Lower leg skin (tissue), 4 donors: ENCODE results near the gene C17orf107. TPM values are rescaled to one million over a fixed set of nuclear protein-coding genes. Genes with fewer than 3 reads are reported as not detected.

Experiments used
- DNase-seq, 2 donors: peaks; one replicate each; pipeline ENCODE4 v3.0.0-alpha.2; 2019; ENCODE audit warnings: low spot score in 2 of 2
- H3K4me3 ChIP-seq: fragments of 200-600 bp; sonication (generic); 2 replicates; pipeline ENCODE4 v1.5.1; 2017; ENCODE audit warnings: mild to moderate bottlenecking, low read depth; ENCODE audit not compliant: poor library complexity, severe bottlenecking
- POLR2A ChIP-seq, 2 donors: fragments of 450-650 bp; IDR thresholded peaks; one replicate each; pipeline ENCODE4 v1.6.1; 2016 to 2017; ENCODE audit warnings: antibody characterized with exemption in 2 of 2, mild to moderate bottlenecking in 1 of 2, moderate library complexity in 1 of 2
- WGBS, 2 donors: methylation state at CpG; one replicate each; pipeline ENCODE4 v1.1.5; 2018; 5-methylcytosine and 5-hydroxymethylcytosine counted together
- intact Hi-C: fragments of 100-400 bp; cut with DNase I; formaldehyde crosslinking; loops from one replicate; pipeline ENCODE4 v1.15.0; 2023; ENCODE audit warnings: low total_unique reads
- total RNA-seq, 4 donors: library from RNA; depleted of rRNA; stranded (reverse); fragments of >200 nt; gene quantifications; one replicate each; pipeline ENCODE4 v1.1.0, GENCODE V29; 2016
- TF ChIP-seq, protein P1 (sequence below), 3 donors: fragments of 450-650 bp; IDR thresholded peaks; one replicate each; pipeline ENCODE4 v1.5.1; 2016; ENCODE audit warnings: antibody characterized with exemption in 3 of 3, mild to moderate bottlenecking in 3 of 3, moderate library complexity in 2 of 3

C17orf107 gene
- total RNA-seq, 4 donors from 2014 or later, result 7.0 to 13.4 (median 10.1) TPM

DNA sequence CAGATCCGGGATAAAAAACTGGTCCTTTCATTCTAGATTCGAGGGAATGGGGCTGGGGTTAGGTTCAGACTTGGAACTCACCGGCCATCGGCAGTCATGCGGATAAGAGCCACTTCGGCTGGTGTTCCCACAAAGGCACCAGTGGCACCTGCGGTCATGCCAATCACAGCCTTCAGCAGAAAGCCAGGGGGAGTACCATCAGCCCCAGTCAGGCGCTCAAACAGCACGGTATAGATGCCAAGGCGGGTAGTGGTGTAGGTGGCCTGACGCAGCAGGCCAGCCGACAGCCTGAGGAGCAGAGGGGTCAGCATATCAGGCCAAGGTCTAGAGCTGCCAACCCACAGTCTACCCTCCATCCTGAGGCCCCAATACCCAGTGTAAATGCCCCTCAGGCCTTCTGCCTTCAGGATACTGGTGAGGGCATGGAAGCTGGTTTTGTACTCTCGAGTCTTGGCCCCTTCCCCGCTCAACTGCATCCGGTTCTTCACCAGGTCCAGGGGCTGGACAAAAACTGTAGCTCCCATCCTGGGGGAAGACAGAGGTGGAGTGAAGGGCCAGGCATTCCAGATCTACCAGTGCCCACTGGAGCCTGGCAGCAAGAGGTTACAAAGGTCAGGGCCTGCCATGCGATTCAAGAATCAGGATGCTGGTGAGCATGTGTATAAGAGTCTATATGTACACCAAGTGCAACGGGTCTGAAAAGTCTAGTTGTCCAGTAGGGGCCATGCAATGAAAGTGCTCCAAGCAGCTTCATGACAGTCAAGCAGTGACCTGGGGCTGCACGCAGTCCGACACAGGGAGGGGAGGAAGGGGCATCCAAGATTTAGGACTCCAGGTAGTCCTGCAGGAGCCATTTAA, 39.6 kb downstream of the C17orf107 start:
- no peak for TF ChIP-seq POLR2A (IDR thresholded peaks at IDR 0.05)
- TF ChIP-seq, protein P1, sequence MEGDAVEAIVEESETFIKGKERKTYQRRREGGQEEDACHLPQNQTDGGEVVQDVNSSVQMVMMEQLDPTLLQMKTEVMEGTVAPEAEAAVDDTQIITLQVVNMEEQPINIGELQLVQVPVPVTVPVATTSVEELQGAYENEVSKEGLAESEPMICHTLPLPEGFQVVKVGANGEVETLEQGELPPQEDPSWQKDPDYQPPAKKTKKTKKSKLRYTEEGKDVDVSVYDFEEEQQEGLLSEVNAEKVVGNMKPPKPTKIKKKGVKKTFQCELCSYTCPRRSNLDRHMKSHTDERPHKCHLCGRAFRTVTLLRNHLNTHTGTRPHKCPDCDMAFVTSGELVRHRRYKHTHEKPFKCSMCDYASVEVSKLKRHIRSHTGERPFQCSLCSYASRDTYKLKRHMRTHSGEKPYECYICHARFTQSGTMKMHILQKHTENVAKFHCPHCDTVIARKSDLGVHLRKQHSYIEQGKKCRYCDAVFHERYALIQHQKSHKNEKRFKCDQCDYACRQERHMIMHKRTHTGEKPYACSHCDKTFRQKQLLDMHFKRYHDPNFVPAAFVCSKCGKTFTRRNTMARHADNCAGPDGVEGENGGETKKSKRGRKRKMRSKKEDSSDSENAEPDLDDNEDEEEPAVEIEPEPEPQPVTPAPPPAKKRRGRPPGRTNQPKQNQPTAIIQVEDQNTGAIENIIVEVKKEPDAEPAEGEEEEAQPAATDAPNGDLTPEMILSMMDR (IDR thresholded peaks at IDR 0.05), result no peak
- no peak for DNase-seq
- WGBS, 2 donors, result 55 to 60% methylated on average over 16 to 19 of the region's 19 CpGs
- H3K4me3 ChIP-seq, result peak overlapping the region; percentile 81
- intact Hi-C loops, result no loop called here

DNA sequence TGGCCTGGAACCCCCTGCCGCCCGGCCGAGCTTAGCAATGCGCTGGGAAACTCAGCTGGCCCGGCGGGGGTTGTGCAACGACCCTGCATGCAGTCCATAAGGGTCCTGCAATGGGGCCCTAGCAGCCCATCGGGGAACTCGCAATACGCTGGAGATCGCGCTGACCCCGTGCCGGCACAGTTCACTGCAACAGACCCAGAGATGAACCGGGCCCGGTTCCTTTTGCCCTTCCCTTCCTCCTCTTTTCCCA, 40.1 kb downstream of the C17orf107 start:
- H3K4me3 ChIP-seq, result peak overlapping the region; percentile 81
- TF ChIP-seq, protein P1 (IDR thresholded peaks at IDR 0.05), result no peak
- no peak for TF ChIP-seq POLR2A (IDR thresholded peaks at IDR 0.05)
- intact Hi-C loops, result no loop called here
- DNase-seq, result peak in 1 of 2 donors; percentile 91
- WGBS, 2 donors, result 0% methylated on average over 14 to 16 of the region's 16 CpGs

DNA sequence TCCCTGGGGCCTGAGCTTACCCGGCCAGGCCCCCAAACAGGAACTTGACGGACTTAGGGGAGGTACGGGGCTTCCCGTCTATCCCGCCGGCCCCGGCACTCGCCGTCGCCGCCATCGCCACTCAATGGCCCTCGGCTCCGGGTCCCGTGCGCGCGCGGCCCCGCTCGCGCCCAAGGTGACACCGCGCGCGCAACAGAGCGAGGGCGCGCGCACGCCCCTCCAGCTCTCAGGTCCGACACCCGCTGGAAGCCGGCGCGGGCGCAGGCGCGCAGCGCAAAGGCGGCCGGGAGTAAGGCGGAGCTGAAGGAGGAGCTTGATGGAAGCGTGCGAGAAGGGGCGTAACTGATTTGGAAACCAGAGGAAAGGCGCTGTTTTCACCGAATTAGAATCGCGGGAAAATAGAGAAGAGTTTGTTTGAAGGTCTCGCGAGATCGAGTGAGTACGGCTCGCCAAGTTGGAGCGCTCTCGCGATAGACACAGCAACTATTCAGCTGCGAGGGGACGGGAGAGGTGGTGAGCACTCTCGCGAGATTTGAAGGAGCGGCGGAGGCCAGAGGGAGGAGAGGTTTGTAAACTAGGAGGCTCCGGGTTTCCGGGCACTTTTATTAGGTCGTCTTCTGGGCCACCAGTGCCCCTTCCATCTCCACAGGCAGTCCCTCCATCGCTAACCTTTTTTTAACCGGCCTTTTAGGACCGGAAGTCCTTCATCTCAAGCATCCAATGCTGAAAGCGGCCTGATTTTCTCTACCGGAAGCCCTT, 40.6 kb downstream of the C17orf107 start, which contains the start of the genes RNF167 and SLC25A11:
RNF167 (plus strand) TSS at position 473 of the 759 bp plus-strand sequence. CDS start 642 bp downstream, outside the sequence.
SLC25A11 (minus strand) TSS at position 251 of the 759 bp plus-strand sequence; CDS start at position 115, 136 bp downstream.
- DNase-seq, result peak; percentile 98 to 99
- WGBS, 2 donors, result 0% methylated on average over 70 to 72 of the region's 72 CpGs
- intact Hi-C loops, result no loop called here
- TF ChIP-seq, protein P1 (IDR thresholded peaks at IDR 0.05), result no peak
- no peak for TF ChIP-seq POLR2A (IDR thresholded peaks at IDR 0.05)
- peak within 1 kb of the TSS; percentile 81 for H3K4me3 ChIP-seq

DNA sequence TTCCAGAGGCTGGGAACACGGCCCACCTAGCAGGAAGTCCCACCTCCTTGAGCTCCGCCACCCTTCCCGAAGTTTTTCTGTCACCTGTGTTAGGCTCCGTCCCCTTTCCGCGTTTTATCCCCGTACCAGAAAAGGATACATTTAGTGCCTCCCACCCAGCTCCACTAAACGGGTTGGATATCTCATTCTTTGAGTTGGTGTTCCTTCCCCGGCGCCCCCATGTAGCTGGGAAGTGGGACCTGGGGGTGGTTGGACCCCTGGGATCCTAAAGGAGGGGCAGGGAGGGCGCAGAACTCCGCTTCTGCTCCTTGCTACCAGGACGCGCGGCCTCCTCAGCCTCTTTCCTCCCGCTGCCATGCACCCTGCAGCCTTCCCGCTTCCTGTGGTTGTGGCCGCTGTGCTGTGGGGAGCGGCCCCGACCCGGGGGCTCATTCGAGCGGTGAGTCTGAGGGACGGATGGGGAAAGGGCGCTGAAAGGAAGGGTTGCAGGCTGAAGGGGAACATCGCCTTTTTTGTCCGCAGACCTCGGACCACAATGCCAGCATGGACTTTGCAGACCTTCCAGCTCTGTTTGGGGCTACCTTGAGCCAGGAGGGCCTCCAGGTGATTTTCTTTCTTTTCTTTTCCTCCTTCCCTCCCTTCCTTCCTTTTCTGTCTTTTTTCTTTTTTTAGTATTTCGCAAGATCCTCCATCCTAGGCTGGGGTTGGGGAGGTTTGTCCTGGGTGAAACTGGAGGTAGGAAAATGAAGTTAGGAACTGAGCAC, 41.4 kb downstream of the C17orf107 start:
- peak overlapping the region; percentile 81 for H3K4me3 ChIP-seq
- 1% methylated on average over 27 to 29 of the region's 29 CpGs for WGBS, 2 donors
- TF ChIP-seq, protein P1 (IDR thresholded peaks at IDR 0.05), result no peak
- TF ChIP-seq POLR2A (IDR thresholded peaks at IDR 0.05), result no peak
- intact Hi-C loops, result no loop called here
- DNase-seq, result peak; percentile 84 to 96

DNA sequence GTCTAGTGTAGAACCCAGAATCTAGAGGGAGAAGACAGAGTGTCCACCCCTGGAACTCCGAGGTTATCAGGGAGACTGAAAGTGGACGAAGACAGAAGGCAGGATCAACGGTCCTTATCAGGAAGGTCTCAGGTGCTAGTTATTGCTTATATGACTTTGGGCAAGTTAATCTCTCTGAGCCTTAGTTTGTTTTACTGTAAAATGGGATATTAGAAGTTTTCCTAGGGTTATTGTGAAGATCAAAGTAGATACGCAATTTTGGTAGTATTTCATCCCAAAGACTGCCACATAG, 41.9 kb downstream of the C17orf107 start:
- no peak overlapping the region for H3K4me3 ChIP-seq
- no peak for TF ChIP-seq POLR2A (IDR thresholded peaks at IDR 0.05)
- TF ChIP-seq, protein P1 (IDR thresholded peaks at IDR 0.05), result no peak
- WGBS, 2 donors, result 49 to 51% methylated on average over 4 of the region's 4 CpGs
- no peak for DNase-seq
- intact Hi-C loops, result no loop called here
